ENCODE measurements around the gene NTRK3. TPM values are rescaled to one million over a fixed set of nuclear protein-coding genes. Genes with fewer than 3 reads are reported as not detected.

Gene NTRK3
- total RNA-seq, 1 donor: under 0.01 TPM

- no peak for DNase-seq (ENCODE audit: low read depth in 2 of 3, low spot score in 2 of 3)
Measured at GRCh38 chr15:87916208-87916607, 340.3 kb downstream of the NTRK3 start.

GRCh38 chr15:87910301-87910700 lies 346.2 kb downstream of the NTRK3 start:
- no peak for DNase-seq (ENCODE audit: low read depth in 2 of 3, low spot score in 2 of 3)

GRCh38 chr15:87907676-87908446 lies 348.7 kb downstream of the NTRK3 start:
- DNase-seq (ENCODE audit: low read depth in 2 of 3, low spot score in 2 of 3): no peak

GRCh38 chr15:87906444-87906843 lies 350.1 kb downstream of the NTRK3 start:
- DNase-seq (ENCODE audit: low read depth in 2 of 3, low spot score in 2 of 3): no peak

- DNase-seq (ENCODE audit: low read depth in 2 of 3, low spot score in 2 of 3): peak in 2 of 3 donors; percentile 48 to 69
Measured at GRCh38 chr15:87902772-87903426, 353.6 kb downstream of the NTRK3 start.

GRCh38 chr15:87901926-87902690 lies 354.4 kb downstream of the NTRK3 start:
- no peak for DNase-seq (ENCODE audit: low read depth in 2 of 3, low spot score in 2 of 3)

GRCh38 chr15:87901008-87901407 lies 355.5 kb downstream of the NTRK3 start:
- DNase-seq (ENCODE audit: low read depth in 2 of 3, low spot score in 2 of 3): no peak

GRCh38 chr15:87896936-87897335 lies 359.6 kb downstream of the NTRK3 start:
- DNase-seq (ENCODE audit: low read depth in 2 of 3, low spot score in 2 of 3): no peak

GRCh38 chr15:87887177-87887576 lies 369.4 kb downstream of the NTRK3 start:
- no peak for DNase-seq (ENCODE audit: low read depth in 2 of 3, low spot score in 2 of 3)

GRCh38 chr15:87881026-87881425 lies 375.5 kb downstream of the NTRK3 start:
- no peak for DNase-seq (ENCODE audit: low read depth in 2 of 3, low spot score in 2 of 3)

- DNase-seq (ENCODE audit: low read depth in 2 of 3, low spot score in 2 of 3): no peak
Measured at GRCh38 chr15:87877822-87878542, 378.6 kb downstream of the NTRK3 start.

- no peak for DNase-seq (ENCODE audit: low read depth in 2 of 3, low spot score in 2 of 3)
Measured at GRCh38 chr15:87877114-87877810, 379.3 kb downstream of the NTRK3 start.

GRCh38 chr15:87874896-87875711 lies 381.4 kb downstream of the NTRK3 start:
- DNase-seq (ENCODE audit: low read depth in 2 of 3, low spot score in 2 of 3): peak in 2 of 3 donors; percentile 36 to 63

GRCh38 chr15:87873516-87873915 lies 383.0 kb downstream of the NTRK3 start:
- DNase-seq (ENCODE audit: low read depth in 2 of 3, low spot score in 2 of 3): no peak

GRCh38 chr15:87871731-87872320 lies 384.7 kb downstream of the NTRK3 start:
- no peak for DNase-seq (ENCODE audit: low read depth in 2 of 3, low spot score in 2 of 3)

- DNase-seq (ENCODE audit: low read depth in 2 of 3, low spot score in 2 of 3): no peak
Measured at GRCh38 chr15:87871258-87871681, 385.3 kb downstream of the NTRK3 start.

- DNase-seq (ENCODE audit: low read depth in 2 of 3, low spot score in 2 of 3): no peak
Measured at GRCh38 chr15:87866961-87867360, 389.6 kb downstream of the NTRK3 start.

GRCh38 chr15:87863152-87863551 lies 393.4 kb downstream of the NTRK3 start:
- peak in 1 of 3 donors; percentile 32 for DNase-seq (ENCODE audit: low read depth in 2 of 3, low spot score in 2 of 3)

GRCh38 chr15:87860743-87861142 lies 395.8 kb downstream of the NTRK3 start:
- no peak for DNase-seq (ENCODE audit: low read depth in 2 of 3, low spot score in 2 of 3)

Data from hematopoietic multipotent progenitor cell (in vitro differentiated cells).